ENCODE results near the gene NEK7. TPM values are rescaled to one million over a fixed set of nuclear protein-coding genes. Genes with fewer than 3 reads are reported as not detected.

Gene NEK7
- total RNA-seq, 2 experiments from 2014 or later, result 56.1 to 57.4 TPM

DNA sequence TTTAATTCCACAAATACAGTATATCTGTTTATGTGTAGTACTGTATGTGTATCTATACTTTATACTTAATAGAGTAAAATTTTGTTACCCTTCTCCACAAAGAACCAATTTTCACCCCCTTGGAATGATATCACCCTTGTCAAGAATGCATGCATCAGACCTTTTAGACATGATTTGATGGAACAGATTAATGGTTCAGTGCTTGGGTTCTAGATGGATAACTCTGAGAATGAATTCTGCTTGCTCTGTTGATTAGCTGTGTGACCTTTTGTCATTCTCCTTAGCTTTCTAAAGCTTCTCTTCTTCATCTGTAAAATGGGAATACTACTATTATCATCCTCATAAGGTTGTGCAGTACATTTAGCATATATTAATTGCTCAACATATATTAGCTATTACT is 105.1 kb downstream of the NEK7 start:
- peaks cover 20% of the 10 kb centered on the region for H3K36me3 Mint-ChIP-seq
- H3K9me3 Mint-ChIP-seq, result peaks cover 6% of the 10 kb centered on the region
- peaks cover 38% of the 10 kb centered on the region for H3K4me1 Mint-ChIP-seq
- no peak for DNase-seq
- H3K4me3 Mint-ChIP-seq, result no peak overlapping the region
- H3K27ac Mint-ChIP-seq, result no peak overlapping the region
- no peaks in the 10 kb centered on the region for H3K27me3 Mint-ChIP-seq

- Mint-ChIP-seq H3K27me3 (no peaks in the 10 kb centered on the region), H3K27ac (no peak overlapping the region), H3K9me3 (peaks cover 3% of the 10 kb centered on the region), H3K4me3 (no peak overlapping the region), H3K4me1 (peaks cover 34% of the 10 kb centered on the region), H3K36me3 (peaks cover 14% of the 10 kb centered on the region)
- no peak for DNase-seq
Observed at GRCh38 chr1:198263186-198263585, 106.4 kb downstream of the NEK7 start.

GRCh38 chr1:198264282-198264681 is 107.5 kb downstream of the NEK7 start:
- no peaks in the 10 kb centered on the region for H3K27me3 Mint-ChIP-seq
- H3K9me3 Mint-ChIP-seq, result peaks cover under 1% of the 10 kb centered on the region
- H3K27ac Mint-ChIP-seq, result no peak overlapping the region
- no peak for DNase-seq
- peaks cover 31% of the 10 kb centered on the region for H3K4me1 Mint-ChIP-seq
- peaks cover 12% of the 10 kb centered on the region for H3K36me3 Mint-ChIP-seq
- H3K4me3 Mint-ChIP-seq, result no peak overlapping the region

DNA sequence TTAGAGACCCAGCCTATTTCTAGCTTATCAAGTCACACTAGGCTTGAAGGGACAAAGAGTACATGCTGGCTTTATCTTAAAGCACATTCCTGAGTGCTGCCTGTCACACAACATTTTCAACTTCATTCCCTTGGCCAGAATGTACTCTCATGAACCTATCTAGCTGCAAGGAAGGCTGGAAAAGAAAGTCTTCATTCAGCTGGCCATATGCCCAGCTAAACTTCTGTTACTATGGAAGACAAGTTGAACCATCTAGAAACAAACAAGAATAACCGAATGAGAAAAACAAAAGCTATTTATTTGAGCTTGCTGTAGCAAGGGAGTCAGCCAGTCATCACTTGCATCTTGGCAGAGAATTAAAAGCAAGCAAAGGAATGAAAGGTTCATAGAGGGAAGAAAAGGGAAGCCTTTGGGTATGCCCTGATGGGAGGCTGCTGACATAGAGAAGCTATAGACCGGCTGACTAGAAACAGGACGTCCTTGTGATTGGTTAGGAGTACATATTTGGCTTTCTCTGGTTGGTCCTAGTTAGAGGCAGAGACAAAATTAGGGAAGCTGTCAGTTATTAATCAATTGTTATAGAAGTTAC is 108.4 kb downstream of the NEK7 start:
- no peaks in the 10 kb centered on the region for H3K9me3 Mint-ChIP-seq
- H3K27ac Mint-ChIP-seq, result no peak overlapping the region
- DNase-seq, result no peak
- no peaks in the 10 kb centered on the region for H3K27me3 Mint-ChIP-seq
- no peak overlapping the region for H3K4me3 Mint-ChIP-seq
- H3K36me3 Mint-ChIP-seq, result peaks cover 10% of the 10 kb centered on the region
- peaks cover 24% of the 10 kb centered on the region for H3K4me1 Mint-ChIP-seq

DNA sequence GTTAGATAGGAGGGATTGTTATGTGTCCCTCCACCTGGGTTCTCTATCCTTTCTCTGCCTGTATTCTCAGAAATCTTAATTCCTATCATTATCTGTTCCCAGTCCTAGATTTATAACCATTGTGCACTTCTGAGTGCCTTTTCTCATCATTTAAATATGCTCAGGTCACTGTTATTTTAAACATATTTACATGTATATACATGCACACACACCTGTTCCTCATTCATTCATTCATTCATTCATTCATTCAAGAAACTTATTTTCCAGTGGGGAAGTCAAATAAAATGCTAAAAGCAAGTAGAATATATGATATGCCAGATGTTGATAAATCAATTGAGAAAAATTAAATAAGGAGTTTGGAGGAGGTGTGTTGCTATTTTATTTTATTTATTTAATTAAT is 110.3 kb downstream of the NEK7 start:
- no peak overlapping the region for H3K27ac Mint-ChIP-seq
- DNase-seq, result no peak
- no peaks in the 10 kb centered on the region for H3K27me3 Mint-ChIP-seq
- H3K9me3 Mint-ChIP-seq, result no peaks in the 10 kb centered on the region
- no peak overlapping the region for H3K4me3 Mint-ChIP-seq
- peaks cover 18% of the 10 kb centered on the region for H3K4me1 Mint-ChIP-seq
- H3K36me3 Mint-ChIP-seq, result peaks cover 14% of the 10 kb centered on the region

GRCh38 chr1:198267921-198268320 is 111.1 kb downstream of the NEK7 start:
- H3K4me3 Mint-ChIP-seq, result no peak overlapping the region
- no peaks in the 10 kb centered on the region for H3K9me3 Mint-ChIP-seq
- H3K27ac Mint-ChIP-seq, result no peak overlapping the region
- peaks cover 13% of the 10 kb centered on the region for H3K36me3 Mint-ChIP-seq
- H3K4me1 Mint-ChIP-seq, result peaks cover 24% of the 10 kb centered on the region
- no peaks in the 10 kb centered on the region for H3K27me3 Mint-ChIP-seq
- DNase-seq, result no peak

DNA sequence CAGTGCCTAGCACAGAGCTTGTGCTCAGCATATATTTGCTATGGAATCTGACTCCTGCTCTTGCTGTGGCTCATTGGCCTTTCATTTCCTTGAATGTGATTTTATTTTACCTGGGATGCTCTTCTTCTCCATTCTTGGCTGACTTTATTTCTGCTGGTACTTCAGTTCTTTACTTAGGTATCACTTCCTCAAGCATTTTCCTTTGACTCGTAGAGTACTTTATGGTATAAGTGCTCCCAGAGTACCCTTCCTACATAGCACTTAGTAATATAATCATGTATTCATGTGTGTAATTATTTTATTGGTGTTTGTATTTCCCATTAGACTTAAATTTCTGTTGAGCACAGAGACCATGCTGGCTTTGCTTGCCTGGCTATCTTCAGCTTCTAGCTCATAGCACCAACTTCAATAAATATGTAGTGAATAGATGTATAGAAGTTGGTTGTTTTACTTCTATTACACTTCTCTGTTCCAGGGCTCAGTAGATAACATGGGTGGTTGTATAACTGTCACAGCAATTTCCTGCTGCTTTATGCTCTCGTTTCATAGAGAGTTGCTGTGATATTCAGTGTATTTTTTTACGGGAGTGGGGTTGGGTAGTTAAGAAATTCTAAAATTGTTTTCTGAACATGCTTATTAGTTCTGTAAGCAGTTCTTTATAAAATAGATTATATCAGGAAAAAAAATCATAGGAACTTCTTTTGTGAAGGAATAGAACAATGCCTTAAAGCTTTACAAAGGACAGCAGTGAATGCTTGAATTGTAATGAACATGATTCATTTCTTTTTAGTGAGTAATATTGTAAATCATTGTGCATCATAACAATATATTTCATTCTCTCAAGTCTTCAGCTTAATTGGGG is 112.2 kb downstream of the NEK7 start:
- H3K27me3 Mint-ChIP-seq, result no peaks in the 10 kb centered on the region

GRCh38 chr1:198269646-198269940 is 112.8 kb downstream of the NEK7 start:
- no peak for DNase-seq
- Mint-ChIP-seq H3K9me3 (no peaks in the 10 kb centered on the region), H3K27ac (no peak overlapping the region), H3K27me3 (no peaks in the 10 kb centered on the region), H3K4me3 (no peak overlapping the region), H3K4me1 (peaks cover 23% of the 10 kb centered on the region), H3K36me3 (peaks cover 9% of the 10 kb centered on the region)

More for the DNA sequence above, 112.2 kb downstream of the NEK7 start:
- DNase-seq, result no peak
- Mint-ChIP-seq H3K4me1 (peaks cover 22% of the 10 kb centered on the region), H3K9me3 (no peaks in the 10 kb centered on the region), H3K36me3 (peaks cover 9% of the 10 kb centered on the region), H3K4me3 (no peak overlapping the region), H3K27ac (no peak overlapping the region)

- Mint-ChIP-seq H3K36me3 (peaks cover 5% of the 10 kb centered on the region), H3K9me3 (no peaks in the 10 kb centered on the region), H3K4me3 (no peak overlapping the region), H3K4me1 (peaks cover 18% of the 10 kb centered on the region), H3K27ac (no peak overlapping the region), H3K27me3 (no peaks in the 10 kb centered on the region)
- DNase-seq, result no peak
Observed at GRCh38 chr1:198270273-198270828, 113.6 kb downstream of the NEK7 start.

DNA sequence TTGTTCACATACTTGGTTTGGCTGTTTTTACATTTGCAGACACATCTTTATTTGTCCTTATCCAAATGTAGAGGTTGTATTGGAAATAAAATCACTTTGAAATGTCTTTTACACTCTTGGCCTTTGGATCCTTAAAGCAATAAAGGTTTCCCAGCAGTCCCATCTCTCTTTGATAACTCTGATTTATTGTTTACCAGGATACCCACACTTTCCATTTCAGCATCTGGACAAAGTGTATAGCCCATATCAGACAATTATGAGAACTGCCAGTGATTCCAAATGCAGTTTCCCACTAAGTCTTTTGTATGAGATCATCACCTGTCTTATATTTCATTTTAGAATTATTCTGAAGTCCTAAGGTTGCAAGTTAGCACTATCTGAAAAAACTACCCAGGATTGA is 114.7 kb downstream of the NEK7 start:
- DNase-seq, result no peak
- Mint-ChIP-seq H3K27ac (no peak overlapping the region), H3K27me3 (no peaks in the 10 kb centered on the region), H3K36me3 (peaks cover 5% of the 10 kb centered on the region), H3K4me1 (peaks cover 22% of the 10 kb centered on the region), H3K9me3 (no peaks in the 10 kb centered on the region), H3K4me3 (no peak overlapping the region)

- no peaks in the 10 kb centered on the region for H3K9me3 Mint-ChIP-seq
- no peak for DNase-seq
- no peak overlapping the region for H3K4me3 Mint-ChIP-seq
- H3K36me3 Mint-ChIP-seq, result peaks cover 5% of the 10 kb centered on the region
- peaks cover 22% of the 10 kb centered on the region for H3K4me1 Mint-ChIP-seq
- no peak overlapping the region for H3K27ac Mint-ChIP-seq
- H3K27me3 Mint-ChIP-seq, result no peaks in the 10 kb centered on the region
Observed at GRCh38 chr1:198272492-198272891, 115.7 kb downstream of the NEK7 start.

- Mint-ChIP-seq H3K36me3 (peaks cover 5% of the 10 kb centered on the region), H3K27ac (no peak overlapping the region), H3K4me1 (peaks cover 22% of the 10 kb centered on the region), H3K9me3 (no peaks in the 10 kb centered on the region), H3K27me3 (no peaks in the 10 kb centered on the region), H3K4me3 (no peak overlapping the region)
- DNase-seq, result no peak
Observed at GRCh38 chr1:198273748-198274295, 117.0 kb downstream of the NEK7 start.

GRCh38 chr1:198275597-198275996 is 118.8 kb downstream of the NEK7 start:
- H3K4me3 Mint-ChIP-seq, result no peak overlapping the region
- no peaks in the 10 kb centered on the region for H3K9me3 Mint-ChIP-seq
- no peak for DNase-seq
- H3K4me1 Mint-ChIP-seq, result peaks cover 22% of the 10 kb centered on the region
- H3K27me3 Mint-ChIP-seq, result no peaks in the 10 kb centered on the region
- H3K36me3 Mint-ChIP-seq, result peaks cover 5% of the 10 kb centered on the region
- H3K27ac Mint-ChIP-seq, result no peak overlapping the region

GRCh38 chr1:198276241-198276640 is 119.4 kb downstream of the NEK7 start:
- H3K36me3 Mint-ChIP-seq, result no peaks in the 10 kb centered on the region
- DNase-seq, result no peak
- no peak overlapping the region for H3K27ac Mint-ChIP-seq
- H3K4me1 Mint-ChIP-seq, result peaks cover 18% of the 10 kb centered on the region
- H3K27me3 Mint-ChIP-seq, result no peaks in the 10 kb centered on the region
- H3K4me3 Mint-ChIP-seq, result no peak overlapping the region
- no peaks in the 10 kb centered on the region for H3K9me3 Mint-ChIP-seq

GRCh38 chr1:198278943-198279342 is 122.1 kb downstream of the NEK7 start:
- peaks cover 4% of the 10 kb centered on the region for H3K36me3 Mint-ChIP-seq
- DNase-seq, result no peak
- H3K4me1 Mint-ChIP-seq, result peaks cover 11% of the 10 kb centered on the region
- no peak overlapping the region for H3K4me3 Mint-ChIP-seq
- no peak overlapping the region for H3K27ac Mint-ChIP-seq
- H3K9me3 Mint-ChIP-seq, result no peaks in the 10 kb centered on the region
- no peaks in the 10 kb centered on the region for H3K27me3 Mint-ChIP-seq
